Effector memory CD4-positive, alpha-beta T cell (primary cell): ENCODE data around the gene ARHGAP6.

Experiments
- DNase-seq, 3 donors: peaks; one replicate each; pipeline ENCODE4 v3.0.0-alpha.2; 2020
- H3K27ac ChIP-seq: 2 replicates; pipeline ENCODE4 v1.7.0; 2013; ENCODE audit warnings: mild to moderate bottlenecking, low read length, moderate library complexity; ENCODE audit not compliant: insufficient read depth, poor library complexity, severe bottlenecking
- H3K27me3 ChIP-seq: replicated peaks from 2 replicates; pipeline ENCODE4 v1.7.0; 2013; ENCODE audit warnings: mild to moderate bottlenecking, low read length; ENCODE audit not compliant: insufficient read depth, control insufficient read depth, poor library complexity, severe bottlenecking
- H3K36me3 ChIP-seq: 2 replicates; pipeline ENCODE4 v1.7.0; 2013; ENCODE audit warnings: mild to moderate bottlenecking, low read length, moderate library complexity; ENCODE audit not compliant: control insufficient read depth, insufficient read depth
- H3K4me1 ChIP-seq: 2 replicates; pipeline ENCODE4 v1.7.0; 2013; ENCODE audit warnings: low read length, mild to moderate bottlenecking; ENCODE audit not compliant: control insufficient read depth, insufficient read depth, poor library complexity, severe bottlenecking
- H3K4me3 ChIP-seq: 2 replicates; pipeline ENCODE4 v1.7.0; 2013; ENCODE audit warnings: low read length, low read depth, mild to moderate bottlenecking; ENCODE audit not compliant: insufficient read depth, poor library complexity, severe bottlenecking
- H3K9me3 ChIP-seq: 2 replicates; pipeline ENCODE4 v1.7.0; 2013; ENCODE audit warnings: mild to moderate bottlenecking, low read length, moderate library complexity; ENCODE audit not compliant: control insufficient read depth
- total RNA-seq, 3 donors: gene quantifications; one replicate each; lab custom pipeline; 2026; lab: John Stamatoyannopoulos, UW

The ARHGAP6 gene, protein sequence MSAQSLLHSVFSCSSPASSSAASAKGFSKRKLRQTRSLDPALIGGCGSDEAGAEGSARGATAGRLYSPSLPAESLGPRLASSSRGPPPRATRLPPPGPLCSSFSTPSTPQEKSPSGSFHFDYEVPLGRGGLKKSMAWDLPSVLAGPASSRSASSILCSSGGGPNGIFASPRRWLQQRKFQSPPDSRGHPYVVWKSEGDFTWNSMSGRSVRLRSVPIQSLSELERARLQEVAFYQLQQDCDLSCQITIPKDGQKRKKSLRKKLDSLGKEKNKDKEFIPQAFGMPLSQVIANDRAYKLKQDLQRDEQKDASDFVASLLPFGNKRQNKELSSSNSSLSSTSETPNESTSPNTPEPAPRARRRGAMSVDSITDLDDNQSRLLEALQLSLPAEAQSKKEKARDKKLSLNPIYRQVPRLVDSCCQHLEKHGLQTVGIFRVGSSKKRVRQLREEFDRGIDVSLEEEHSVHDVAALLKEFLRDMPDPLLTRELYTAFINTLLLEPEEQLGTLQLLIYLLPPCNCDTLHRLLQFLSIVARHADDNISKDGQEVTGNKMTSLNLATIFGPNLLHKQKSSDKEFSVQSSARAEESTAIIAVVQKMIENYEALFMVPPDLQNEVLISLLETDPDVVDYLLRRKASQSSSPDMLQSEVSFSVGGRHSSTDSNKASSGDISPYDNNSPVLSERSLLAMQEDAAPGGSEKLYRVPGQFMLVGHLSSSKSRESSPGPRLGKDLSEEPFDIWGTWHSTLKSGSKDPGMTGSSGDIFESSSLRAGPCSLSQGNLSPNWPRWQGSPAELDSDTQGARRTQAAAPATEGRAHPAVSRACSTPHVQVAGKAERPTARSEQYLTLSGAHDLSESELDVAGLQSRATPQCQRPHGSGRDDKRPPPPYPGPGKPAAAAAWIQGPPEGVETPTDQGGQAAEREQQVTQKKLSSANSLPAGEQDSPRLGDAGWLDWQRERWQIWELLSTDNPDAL (N-terminal part only)
- total RNA-seq: 0 to 0.17 (median 0) reads per million in 3 donors

DNA sequence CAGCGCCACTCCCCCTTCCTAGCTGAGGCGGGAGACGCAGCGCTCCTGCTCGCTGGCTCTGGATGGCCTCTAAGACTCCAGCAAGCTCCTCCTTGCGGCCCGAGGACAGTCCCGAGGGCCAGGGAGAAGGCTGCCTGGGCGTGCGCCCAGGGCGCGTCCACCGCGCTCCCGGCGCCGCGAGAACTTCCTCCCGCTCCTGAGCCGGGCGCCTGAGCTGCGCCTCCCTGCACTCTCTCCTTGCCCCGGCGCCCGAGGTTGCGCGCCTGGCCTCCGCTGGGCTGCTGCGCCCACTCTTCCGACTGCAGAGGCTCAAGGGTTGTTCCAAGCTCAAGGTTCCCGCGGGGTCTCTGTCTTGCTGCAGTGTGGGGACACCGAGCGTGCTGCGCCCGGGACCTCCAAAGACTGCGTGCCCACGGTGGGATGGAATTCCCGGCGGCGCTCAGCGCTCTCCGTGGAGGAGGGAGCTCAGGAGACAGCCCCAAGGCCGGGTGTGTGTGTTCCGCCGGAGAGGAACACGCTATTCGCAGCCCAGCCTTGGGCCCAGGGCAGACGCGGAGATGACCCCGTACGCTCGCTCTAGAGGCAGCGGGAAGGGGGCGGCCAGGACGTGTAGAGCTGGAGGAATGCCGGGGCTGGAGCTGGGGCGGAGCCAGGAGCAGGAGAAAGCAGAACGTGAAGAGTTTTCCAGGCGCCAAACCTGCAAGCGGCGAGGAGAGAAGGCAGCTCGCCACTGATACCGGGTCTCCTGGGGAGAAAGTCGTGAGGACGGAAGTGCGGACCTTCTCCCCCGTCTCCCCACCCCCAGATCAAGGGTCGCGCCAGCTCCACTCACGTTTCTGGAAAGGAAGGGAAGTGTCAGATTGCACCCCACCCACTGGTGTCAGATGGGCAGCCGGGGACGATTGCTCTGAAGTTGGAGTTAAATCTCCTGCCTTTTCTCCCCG lies at the start of gene ARHGAP6:
ARHGAP6 (minus strand) TSS at position 753 of the 944 bp plus-strand sequence. CDS start 1,092 bp downstream, outside the sequence.
- no peak within 1 kb of the TSS for H3K4me3 ChIP-seq
- no peaks in the 10 kb centered on the region for H3K27me3 ChIP-seq
- DNase-seq: no peak

DNA sequence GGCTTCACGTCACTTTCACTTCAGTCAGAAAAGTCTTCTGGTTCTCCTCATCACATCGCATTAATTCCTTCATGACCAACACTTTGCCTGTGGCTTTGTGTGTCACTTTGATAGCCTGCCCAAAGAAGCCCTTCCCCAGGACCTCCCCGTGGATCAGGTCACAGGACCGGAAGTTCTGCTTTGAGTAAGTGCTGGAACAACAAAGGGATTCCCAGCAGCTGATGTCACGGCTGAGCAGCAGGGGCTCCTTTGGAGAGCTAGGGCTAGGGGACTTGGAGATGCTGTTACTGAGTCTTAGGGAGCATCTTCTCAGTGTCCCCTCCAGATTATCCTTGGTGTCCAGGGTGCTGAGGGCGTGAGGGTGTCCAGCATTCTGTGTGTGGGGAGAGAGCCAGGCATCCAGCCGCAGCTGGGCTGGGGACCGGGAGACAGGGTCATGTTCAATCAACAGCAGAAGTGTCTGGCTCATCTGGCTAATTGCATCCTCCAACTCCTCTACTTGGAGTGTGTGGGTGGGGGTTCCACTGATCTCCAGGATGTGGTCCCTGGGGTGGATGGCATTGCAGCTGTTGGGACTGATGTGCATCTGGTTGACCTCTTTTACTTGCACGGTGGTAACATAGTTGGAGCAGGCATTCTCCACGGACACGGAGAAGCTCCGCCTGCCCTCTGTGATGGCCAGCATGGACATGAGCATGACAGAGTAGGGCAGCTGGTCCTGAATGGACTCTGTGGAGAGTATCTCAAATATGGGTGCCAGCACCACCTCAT lies 39.2 kb upstream of the ARHGAP6 start:
- H3K9me3 ChIP-seq: no peaks in the 10 kb centered on the region
- no peak for DNase-seq
- no peak overlapping the region for H3K27ac ChIP-seq
- no peak overlapping the region for H3K4me3 ChIP-seq
- no peaks in the 10 kb centered on the region for H3K4me1 ChIP-seq
- H3K36me3 ChIP-seq: no peaks in the 10 kb centered on the region
- H3K27me3 ChIP-seq: no peaks in the 10 kb centered on the region

More for the DNA sequence above, at the start of gene ARHGAP6:
- no peaks in the 10 kb centered on the region for H3K9me3 ChIP-seq
- no peaks in the 10 kb centered on the region for H3K4me1 ChIP-seq
- no peak within 1 kb of the TSS for H3K27ac ChIP-seq
- no peaks in the 10 kb centered on the region for H3K36me3 ChIP-seq

DNA sequence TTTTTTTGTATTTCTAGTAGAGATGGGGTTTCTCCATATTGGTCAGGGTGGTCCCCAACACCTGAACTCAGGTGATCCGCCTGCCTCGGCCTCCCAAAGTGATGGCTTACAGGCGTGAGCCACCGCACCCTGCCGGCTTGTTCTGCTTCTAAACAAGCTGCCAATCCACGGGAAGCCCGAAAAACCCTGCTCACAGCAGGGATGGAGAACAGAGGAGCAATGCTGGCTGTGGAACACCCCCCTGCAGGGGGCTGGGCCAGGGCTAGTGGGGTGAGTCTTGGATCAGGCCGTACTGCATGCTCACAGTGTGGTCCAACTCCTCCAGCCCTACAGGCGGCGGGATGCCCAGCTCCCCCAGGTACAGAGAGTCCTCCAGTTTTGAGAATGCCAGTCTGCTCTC lies 38.1 kb upstream of the ARHGAP6 start:
- Histone ChIP-seq H3K36me3 (no peaks in the 10 kb centered on the region), H3K27ac (no peak overlapping the region), H3K9me3 (no peaks in the 10 kb centered on the region), H3K27me3 (no peaks in the 10 kb centered on the region), H3K4me3 (no peak overlapping the region), H3K4me1 (no peaks in the 10 kb centered on the region)
- DNase-seq: no peak

DNA sequence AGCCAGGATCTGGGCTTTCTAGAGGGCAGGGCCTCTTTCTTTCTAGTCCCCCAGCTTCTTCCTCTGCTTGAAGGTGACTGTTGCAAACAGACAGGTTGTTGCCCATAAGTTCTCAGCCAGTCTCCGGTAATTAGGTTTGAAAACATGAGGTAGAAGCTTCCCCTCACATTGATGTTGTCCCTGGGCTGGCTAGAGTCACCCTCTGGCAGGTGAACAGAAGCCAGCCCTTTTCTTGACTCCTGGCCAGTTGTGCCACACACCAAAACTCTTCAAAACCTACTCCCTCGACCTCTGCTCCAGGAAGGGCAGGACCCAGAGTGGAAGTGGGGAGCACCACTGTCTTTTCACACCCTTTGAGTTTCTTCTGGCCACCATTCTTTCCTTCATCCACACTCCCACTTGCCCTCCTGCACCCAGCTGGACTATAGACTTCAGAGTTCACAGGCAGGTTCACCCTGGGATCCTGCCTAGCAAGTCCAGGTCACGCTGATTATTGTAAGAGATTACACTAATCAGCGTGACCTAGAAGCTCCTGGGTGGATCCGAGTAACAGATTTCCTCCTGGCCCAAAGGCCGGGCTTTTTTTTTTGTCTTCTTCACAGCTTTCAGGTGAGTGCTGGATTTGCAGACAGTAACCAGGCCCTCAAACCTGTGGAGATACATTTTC lies 37.4 kb upstream of the ARHGAP6 start:
- no peak overlapping the region for H3K4me3 ChIP-seq
- H3K9me3 ChIP-seq: no peaks in the 10 kb centered on the region
- H3K27ac ChIP-seq: no peak overlapping the region
- H3K27me3 ChIP-seq: no peaks in the 10 kb centered on the region
- no peaks in the 10 kb centered on the region for H3K36me3 ChIP-seq
- DNase-seq: no peak
- no peaks in the 10 kb centered on the region for H3K4me1 ChIP-seq

DNA sequence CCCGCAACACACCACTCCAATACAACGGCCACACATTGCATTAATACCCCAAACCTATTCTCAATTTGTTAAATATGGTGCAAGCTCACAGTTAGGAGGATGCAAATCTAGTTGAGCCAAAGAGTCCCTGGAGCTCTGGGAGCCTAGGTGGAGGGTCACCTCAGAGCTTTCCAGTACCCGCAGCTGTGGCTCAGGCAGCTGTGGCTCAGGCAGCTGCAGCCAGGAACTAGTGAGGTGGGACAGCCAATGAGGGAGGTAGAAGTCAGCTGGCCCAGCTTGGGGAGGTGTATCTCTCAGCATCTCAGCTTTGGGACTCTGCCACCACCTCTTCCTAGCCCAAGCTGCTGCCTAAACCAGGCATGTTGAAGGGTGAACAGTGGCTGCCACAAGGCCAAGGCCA lies 36.7 kb upstream of the ARHGAP6 start:
- Histone ChIP-seq H3K36me3 (no peaks in the 10 kb centered on the region), H3K9me3 (no peaks in the 10 kb centered on the region), H3K4me1 (no peaks in the 10 kb centered on the region), H3K27me3 (no peaks in the 10 kb centered on the region), H3K27ac (no peak overlapping the region), H3K4me3 (no peak overlapping the region)
- DNase-seq: no peak

DNA sequence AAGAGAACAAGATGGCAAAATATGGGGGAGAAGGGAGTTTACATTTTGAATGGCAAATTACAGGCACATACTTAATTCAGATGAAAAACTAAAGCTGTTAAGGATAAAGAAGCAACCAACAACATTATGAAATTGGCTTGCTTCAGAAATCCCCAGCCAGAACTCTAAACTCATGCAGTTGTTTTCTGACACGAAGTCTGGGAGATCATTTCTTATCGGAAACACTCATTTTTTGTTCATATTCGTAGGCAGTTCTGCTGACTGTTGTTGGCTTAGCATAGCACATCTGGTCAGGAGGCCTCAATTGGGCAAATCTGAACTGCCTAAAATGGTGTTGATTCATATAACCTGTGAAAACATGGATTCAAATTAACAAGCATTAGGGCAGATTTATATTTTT lies 33.0 kb upstream of the ARHGAP6 start:
- no peak overlapping the region for H3K4me3 ChIP-seq
- no peaks in the 10 kb centered on the region for H3K9me3 ChIP-seq
- H3K4me1 ChIP-seq: no peaks in the 10 kb centered on the region
- H3K36me3 ChIP-seq: no peaks in the 10 kb centered on the region
- no peaks in the 10 kb centered on the region for H3K27me3 ChIP-seq
- no peak overlapping the region for H3K27ac ChIP-seq
- DNase-seq: no peak

DNA sequence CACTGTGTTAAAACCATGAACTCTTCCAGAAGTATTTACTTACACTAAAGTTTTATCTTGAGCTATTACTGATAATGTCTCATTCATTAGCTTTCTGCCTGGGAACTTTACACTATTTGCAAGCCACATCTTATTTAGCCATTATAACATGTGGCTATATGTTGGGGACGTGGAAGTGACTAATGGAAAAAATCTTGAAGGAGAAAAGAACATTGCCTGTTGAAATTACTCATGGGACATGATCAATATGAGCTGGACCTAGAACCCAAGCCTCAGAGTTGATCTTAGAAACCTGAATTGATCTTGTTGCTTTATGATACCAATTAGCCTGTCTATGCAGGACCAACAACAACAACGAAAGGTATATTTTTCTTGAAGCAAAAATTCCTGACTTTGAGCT lies 22.5 kb upstream of the ARHGAP6 start:
- Histone ChIP-seq H3K9me3 (no peaks in the 10 kb centered on the region), H3K27ac (no peak overlapping the region), H3K4me3 (no peak overlapping the region), H3K4me1 (no peaks in the 10 kb centered on the region), H3K27me3 (no peaks in the 10 kb centered on the region), H3K36me3 (no peaks in the 10 kb centered on the region)
- DNase-seq: no peak

DNA sequence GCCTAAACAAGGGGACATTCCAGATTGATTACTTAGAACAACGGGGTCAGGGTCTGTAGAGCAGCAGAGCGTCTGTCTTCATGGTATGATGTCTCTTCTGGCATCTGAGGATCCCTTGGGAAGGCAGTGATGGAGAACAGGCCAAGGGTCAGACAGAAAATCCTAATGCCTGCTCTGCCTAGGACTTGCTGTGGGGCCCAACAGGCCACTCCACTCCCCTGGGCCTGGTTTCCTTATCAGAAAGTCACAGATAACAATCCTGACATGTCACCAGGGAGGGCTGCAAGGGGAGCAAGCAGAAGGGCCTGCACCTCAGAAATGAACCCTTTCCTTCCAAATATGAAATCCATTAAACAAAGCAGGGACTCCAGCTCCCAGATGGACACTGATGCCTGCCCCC lies 21.4 kb upstream of the ARHGAP6 start:
- Histone ChIP-seq H3K4me1 (no peaks in the 10 kb centered on the region), H3K36me3 (no peaks in the 10 kb centered on the region), H3K27me3 (no peaks in the 10 kb centered on the region), H3K27ac (no peak overlapping the region), H3K9me3 (no peaks in the 10 kb centered on the region), H3K4me3 (no peak overlapping the region)
- no peak for DNase-seq
